Keratinocyte (primary cell): Measurements from ENCODE around the gene FLNB. TPM values are rescaled to one million over a fixed set of nuclear protein-coding genes. Genes with fewer than 3 reads are reported as not detected.

Source experiments
- DNase-seq: peaks from one replicate; pipeline ENCODE4 v3.0.0-alpha.2; 2011; ENCODE audit warnings: low read depth, missing footprints, low spot score
- FAIRE-seq: peaks from 2 replicates; lab custom pipeline; 2011; peaks lifted over from hg19 to GRCh38; lab: Jason Lieb, UNC
- H2AFZ ChIP-seq: 2 replicates; pipeline ENCODE4 v1.6.0; 2012; ENCODE audit warnings: low read length, control low read depth, inconsistent platforms; ENCODE audit not compliant: control insufficient read depth
- H3K27ac ChIP-seq: 2 replicates; pipeline ENCODE4 v1.5.1; 2011; ENCODE audit warnings: low read length; ENCODE audit not compliant: control insufficient read depth, insufficient read depth
- H3K27me3 ChIP-seq: 3 replicates; pipeline ENCODE4 v1.6.0; 2011; ENCODE audit warnings: low read length; ENCODE audit not compliant: control insufficient read depth, insufficient read depth; ENCODE audit errors: extremely low read depth
- H3K36me3 ChIP-seq, 2 experiments: 2 replicates in 1 of 2; 3 replicates in 1 of 2; pipeline ENCODE4 v1.5.1; 2011; ENCODE audit warnings: low read length in 2 of 2, mild to moderate bottlenecking in 1 of 2; ENCODE audit not compliant: control insufficient read depth in 2 of 2, insufficient read depth in 2 of 2; ENCODE audit errors: extremely low read depth in 1 of 2
- H3K4me1 ChIP-seq: 3 replicates; pipeline ENCODE4 v1.5.1; 2011; ENCODE audit warnings: low read length; ENCODE audit not compliant: control insufficient read depth, insufficient read depth; ENCODE audit errors: extremely low read depth
- H3K4me2 ChIP-seq: 3 replicates; pipeline ENCODE4 v1.6.0; 2011; ENCODE audit warnings: low read depth, low read length; ENCODE audit not compliant: control insufficient read depth, insufficient read depth; ENCODE audit errors: extremely low read depth
- H3K4me3 ChIP-seq, 3 experiments: fragments of 200-600 bp in 1 of 3; sonication (generic) in 1 of 3; 2 replicates in 2 of 3; 3 replicates in 1 of 3; pipeline ENCODE4 v1.5.1; 2011 to 2016; ENCODE audit warnings: low read length in 3 of 3, mild to moderate bottlenecking in 3 of 3, control low read depth in 2 of 3, inconsistent platforms in 1 of 3, low read depth in 1 of 3, mixed read lengths in 1 of 3, mixed run types in 1 of 3, moderate library complexity in 1 of 3; ENCODE audit not compliant: control insufficient read depth in 2 of 3, insufficient read depth in 2 of 3; ENCODE audit errors: extremely low read depth in 1 of 3
- H3K79me2 ChIP-seq: 2 replicates; pipeline ENCODE4 v1.6.0; 2012; ENCODE audit warnings: low read length; ENCODE audit not compliant: control insufficient read depth, insufficient read depth
- H3K9ac ChIP-seq: 3 replicates; pipeline ENCODE4 v1.6.0; 2011; ENCODE audit warnings: low read length; ENCODE audit not compliant: control insufficient read depth, insufficient read depth; ENCODE audit errors: extremely low read depth
- H3K9me1 ChIP-seq: 3 replicates; pipeline ENCODE4 v1.6.0; 2011; ENCODE audit warnings: low read length; ENCODE audit not compliant: control insufficient read depth, insufficient read depth; ENCODE audit errors: extremely low read depth
- H3K9me3 ChIP-seq: 2 replicates; pipeline ENCODE4 v1.5.1; 2012; ENCODE audit warnings: low read depth, low read length; ENCODE audit not compliant: control insufficient read depth
- H4K20me1 ChIP-seq: 3 replicates; pipeline ENCODE4 v1.6.0; 2011; ENCODE audit warnings: low read length; ENCODE audit not compliant: control insufficient read depth, insufficient read depth; ENCODE audit errors: extremely low read depth
- EZH2 ChIP-seq: IDR thresholded peaks from one replicate; pipeline ENCODE4 v1.6.1; 2012; ENCODE audit warnings: inconsistent platforms, mild to moderate bottlenecking, low read length, moderate library complexity
- dilution Hi-C: fragments of 300-500 bp; cut with MboI; formaldehyde crosslinking; loops from one replicate; pipeline ENCODE4 v1.7.0; 2020; ENCODE audit warnings: low sequenced_read_pairs; ENCODE audit not compliant: extremely low pct_ligation_motif_present
- polyA plus RNA-seq, 5 experiments: library from polyadenylated mRNA; depleted of rRNA in 3 of 5; stranded (reverse) in 3 of 5; stranded (forward) in 1 of 5; unstranded in 1 of 5; fragments of >200 nt; gene quantifications; 1 replicate in 1 of 5; 2 replicates in 3 of 5; 3 replicates in 1 of 5; pipeline versions ENCODE4 v1.2.1 to v1.2.3, GENCODE V29; 2011 to 2012; ENCODE audit warnings: missing spikeins in 2 of 5, low read depth in 1 of 5, low replicate concordance in 1 of 5
- TF ChIP-seq, protein P1 (sequence below), 3 experiments: IDR thresholded peaks in 1 of 3; conservative IDR thresholded peaks in 1 of 3; optimal IDR thresholded peaks in 1 of 3; 2 replicates in 2 of 3; 3 replicates in 1 of 3; pipeline versions ENCODE3 to v1.5.1; 2011; ENCODE audit warnings: low read length in 3 of 3, mild to moderate bottlenecking in 3 of 3, moderate library complexity in 2 of 3, control low read depth in 1 of 3, inconsistent platforms in 1 of 3; ENCODE audit not compliant: insufficient read depth in 2 of 3; ENCODE audit errors: extremely low read depth in 1 of 3

FLNB gene
- polyA plus RNA-seq, 1 donor (not counting 4 experiments of a cell fraction or from before 2014, with no cell fraction given), result 289 TPM

- H3K79me2 ChIP-seq, result peaks cover 42% of the 10 kb centered on the region
- H3K9me1 ChIP-seq, result peaks cover 3% of the 10 kb centered on the region
- peaks cover 27% of the 10 kb centered on the region for H3K4me1 ChIP-seq
- no peak overlapping the region for H3K9ac ChIP-seq
- no peak overlapping the region for H3K4me3 ChIP-seq
- no peak overlapping the region for H2AFZ ChIP-seq
- dilution Hi-C loops, result no loop called here
- peaks cover 43% of the 10 kb centered on the region for H4K20me1 ChIP-seq
- no peaks in the 10 kb centered on the region for H3K9me3 ChIP-seq
- TF ChIP-seq EZH2, result no peak
- TF ChIP-seq, protein P1, sequence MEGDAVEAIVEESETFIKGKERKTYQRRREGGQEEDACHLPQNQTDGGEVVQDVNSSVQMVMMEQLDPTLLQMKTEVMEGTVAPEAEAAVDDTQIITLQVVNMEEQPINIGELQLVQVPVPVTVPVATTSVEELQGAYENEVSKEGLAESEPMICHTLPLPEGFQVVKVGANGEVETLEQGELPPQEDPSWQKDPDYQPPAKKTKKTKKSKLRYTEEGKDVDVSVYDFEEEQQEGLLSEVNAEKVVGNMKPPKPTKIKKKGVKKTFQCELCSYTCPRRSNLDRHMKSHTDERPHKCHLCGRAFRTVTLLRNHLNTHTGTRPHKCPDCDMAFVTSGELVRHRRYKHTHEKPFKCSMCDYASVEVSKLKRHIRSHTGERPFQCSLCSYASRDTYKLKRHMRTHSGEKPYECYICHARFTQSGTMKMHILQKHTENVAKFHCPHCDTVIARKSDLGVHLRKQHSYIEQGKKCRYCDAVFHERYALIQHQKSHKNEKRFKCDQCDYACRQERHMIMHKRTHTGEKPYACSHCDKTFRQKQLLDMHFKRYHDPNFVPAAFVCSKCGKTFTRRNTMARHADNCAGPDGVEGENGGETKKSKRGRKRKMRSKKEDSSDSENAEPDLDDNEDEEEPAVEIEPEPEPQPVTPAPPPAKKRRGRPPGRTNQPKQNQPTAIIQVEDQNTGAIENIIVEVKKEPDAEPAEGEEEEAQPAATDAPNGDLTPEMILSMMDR (optimal IDR thresholded peaks at IDR 0.05 in 1 of 3, IDR thresholded peaks at IDR 0.05 in 1 of 3, conservative IDR thresholded peaks at IDR 0.05 in 1 of 3; ENCODE audit: extremely low read depth in 1 of 3, insufficient read depth in 2 of 3, low read length in 3 of 3), result no peak
- FAIRE-seq (no peak), DNase-seq (no peak)
- no peak overlapping the region for H3K27ac ChIP-seq
- H3K36me3 ChIP-seq, result peaks cover 62 to 74% of the 10 kb centered on the region in 2 experiments
- H3K27me3 ChIP-seq, result no peaks in the 10 kb centered on the region
- no peak overlapping the region for H3K4me2 ChIP-seq
Measured at GRCh38 chr3:58099865-58100264, 91.6 kb downstream of the FLNB start.

DNA sequence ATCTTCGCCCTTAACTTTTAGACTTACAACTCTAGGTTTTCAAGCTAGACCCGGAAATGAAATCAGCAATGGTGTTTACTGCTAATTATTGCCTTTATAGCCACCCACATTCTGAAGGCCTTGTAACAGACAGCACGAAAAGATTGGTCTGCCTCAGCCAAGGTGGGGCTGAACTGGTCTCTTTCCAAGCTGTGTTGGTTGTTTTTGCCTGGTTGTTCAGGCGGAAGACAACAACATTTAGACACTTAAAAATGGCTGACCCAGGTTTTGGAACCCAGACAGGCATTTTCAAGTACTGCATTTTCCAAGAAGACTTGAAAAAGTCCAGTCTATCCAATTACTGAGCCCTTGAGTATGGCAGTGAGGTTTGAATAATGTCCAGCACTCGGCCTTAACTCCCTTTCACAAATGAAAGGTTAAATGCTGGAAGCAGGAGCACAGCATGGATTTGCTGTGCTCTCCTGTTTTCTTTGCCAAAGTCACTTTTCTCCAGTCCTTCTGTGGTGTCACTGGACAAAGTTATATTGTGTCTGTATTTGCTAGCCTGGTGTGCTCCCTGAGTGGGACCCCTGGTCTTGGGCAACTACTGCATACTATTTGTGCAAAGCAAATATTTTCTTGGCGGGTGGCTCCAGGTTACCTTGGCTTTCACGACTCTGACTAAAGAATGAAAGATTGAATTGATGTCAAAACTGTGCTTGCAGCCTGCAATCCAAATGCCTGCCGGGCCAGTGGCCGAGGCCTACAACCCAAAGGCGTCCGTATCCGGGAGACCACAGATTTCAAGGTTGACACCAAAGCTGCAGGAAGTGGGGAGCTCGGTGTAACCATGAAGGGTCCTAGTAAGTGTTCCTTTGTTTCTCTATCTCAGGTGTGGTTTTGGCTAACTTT, 93.5 kb downstream of the FLNB start:
- H3K4me3 ChIP-seq, result no peak overlapping the region
- dilution Hi-C loops, result no loop called here
- FAIRE-seq (no peak), DNase-seq (no peak)
- peak overlapping the region; percentile 55 for H3K27ac ChIP-seq
- H3K9me1 ChIP-seq, result peaks cover 5% of the 10 kb centered on the region
- H4K20me1 ChIP-seq, result peaks cover 40% of the 10 kb centered on the region
- H3K27me3 ChIP-seq, result no peaks in the 10 kb centered on the region
- H3K9me3 ChIP-seq, result no peaks in the 10 kb centered on the region
- H3K9ac ChIP-seq, result no peak overlapping the region
- no peak for TF ChIP-seq EZH2
- TF ChIP-seq, protein P1 (optimal IDR thresholded peaks at IDR 0.05 in 1 of 3, IDR thresholded peaks at IDR 0.05 in 1 of 3, conservative IDR thresholded peaks at IDR 0.05 in 1 of 3; ENCODE audit: extremely low read depth in 1 of 3, insufficient read depth in 2 of 3, low read length in 3 of 3), result no peak
- H3K4me2 ChIP-seq, result peak overlapping the region; percentile 4
- peaks cover 59 to 75% of the 10 kb centered on the region in 2 experiments for H3K36me3 ChIP-seq
- peaks cover 27% of the 10 kb centered on the region for H3K4me1 ChIP-seq
- H3K79me2 ChIP-seq, result peaks cover 40% of the 10 kb centered on the region
- H2AFZ ChIP-seq, result no peak overlapping the region
